H1 (cell line): Measurements from ENCODE around the gene PTPRG.

Experiments used
- SIX5 ChIP-seq: IDR thresholded peaks from 2 replicates; pipeline ENCODE4 v1.6.1; 2011; ENCODE audit warnings: mild to moderate bottlenecking, low read depth, low read length
- TAF1 ChIP-seq: IDR thresholded peaks from 2 replicates; pipeline ENCODE4 v1.6.1; 2011; ENCODE audit warnings: mild to moderate bottlenecking, low read depth, low read length
- YY1 ChIP-seq: IDR thresholded peaks from 2 replicates; pipeline ENCODE4 v1.6.1; 2011; ENCODE audit warnings: low read depth, mild to moderate bottlenecking, low read length

- TF ChIP-seq SIX5 (no peak), YY1 (no peak), TAF1 (no peak)
These were observed 233.6 kb downstream of the PTPRG start for GRCh38 chr3:61794961-61795360.
